Inflammatory macrophage treated with lipopolysaccharide for 4 hours (primary cell): Measurements from ENCODE around the gene HNF1B.

Experiments used
- DNase-seq: peaks from one replicate; pipeline ENCODE4 v3.0.0-alpha.2; 2020

The HNF1B gene

GRCh38 chr17:37761059-37761458 lies 16.2 kb upstream of the HNF1B start:
- peak; percentile 80 for DNase-seq

GRCh38 chr17:37759014-37759637 lies 14.3 kb upstream of the HNF1B start:
- DNase-seq = peak; percentile 42

- peak; percentile 85 for DNase-seq
Measured at GRCh38 chr17:37756051-37756450, 11.2 kb upstream of the HNF1B start.

GRCh38 chr17:37755455-37755854 lies 10.6 kb upstream of the HNF1B start:
- no peak for DNase-seq

GRCh38 chr17:37754363-37754762 lies 9.5 kb upstream of the HNF1B start:
- DNase-seq = no peak

- DNase-seq = peak; percentile 39
Measured at GRCh38 chr17:37752482-37752881, 7.6 kb upstream of the HNF1B start.

GRCh38 chr17:37750768-37751475 lies 6.1 kb upstream of the HNF1B start:
- DNase-seq = no peak

- DNase-seq = no peak
Measured at GRCh38 chr17:37750292-37750691, 5.4 kb upstream of the HNF1B start.

GRCh38 chr17:37747222-37747621 lies 2.4 kb upstream of the HNF1B start:
- no peak for DNase-seq

- no peak for DNase-seq
Measured at GRCh38 chr17:37746617-37747016, 1.8 kb upstream of the HNF1B start.

- no peak for DNase-seq
Measured at GRCh38 chr17:37745801-37746426, 1.1 kb upstream of the HNF1B start.

GRCh38 chr17:37744633-37744927 lies 279 bp downstream of the HNF1B start:
- no peak for DNase-seq

- no peak for DNase-seq
Measured at GRCh38 chr17:37743875-37744632, 805 bp downstream of the HNF1B start.

GRCh38 chr17:37743612-37743874 lies 1.3 kb downstream of the HNF1B start:
- no peak for DNase-seq

- no peak for DNase-seq
Measured at GRCh38 chr17:37742762-37743611, 1.9 kb downstream of the HNF1B start.

- DNase-seq = no peak
Measured at GRCh38 chr17:37742116-37742761, 2.6 kb downstream of the HNF1B start.

GRCh38 chr17:37741341-37742115 lies 3.3 kb downstream of the HNF1B start:
- DNase-seq = no peak

GRCh38 chr17:37740915-37741314 lies 3.9 kb downstream of the HNF1B start:
- DNase-seq = no peak

- DNase-seq = no peak
Measured at GRCh38 chr17:37737971-37738370, 6.9 kb downstream of the HNF1B start.

GRCh38 chr17:37737081-37737480 lies 7.8 kb downstream of the HNF1B start:
- no peak for DNase-seq

- no peak for DNase-seq
Measured at GRCh38 chr17:37736428-37736827, 8.4 kb downstream of the HNF1B start.

- DNase-seq = no peak
Measured at GRCh38 chr17:37735165-37735564, 9.7 kb downstream of the HNF1B start.
